Neuronal stem cell (in vitro differentiated cells): Measurements from ENCODE around the gene ASXL3.

ENCODE experiments used
- DNase-seq: peaks from one replicate; pipeline ENCODE4 v3.0.0-alpha.2; 2013; ENCODE audit warnings: low spot score
- H2AFZ ChIP-seq: one replicate; pipeline ENCODE4 v1.6.1; 2013; ENCODE audit warnings: mild to moderate bottlenecking, low read length, inconsistent platforms
- H2AK5ac ChIP-seq: 2 replicates; pipeline ENCODE4 v1.6.1; 2013; ENCODE audit warnings: low read depth, mild to moderate bottlenecking, inconsistent platforms, low read length, moderate library complexity, mixed read lengths
- H2BK120ac ChIP-seq: 2 replicates; pipeline ENCODE4 v1.6.1; 2013; ENCODE audit warnings: low read depth, mild to moderate bottlenecking, inconsistent platforms, low read length, moderate library complexity, mixed read lengths
- H2BK12ac ChIP-seq: one replicate; pipeline ENCODE4 v1.6.1; 2013; ENCODE audit warnings: low read length, inconsistent platforms
- H2BK15ac ChIP-seq: 2 replicates; pipeline ENCODE4 v1.6.1; 2013; ENCODE audit warnings: mild to moderate bottlenecking, low read length, inconsistent platforms, mixed read lengths
- H2BK5ac ChIP-seq: one replicate; pipeline ENCODE4 v1.6.1; 2013; ENCODE audit warnings: inconsistent platforms, mild to moderate bottlenecking, low read length, moderate library complexity
- H3K14ac ChIP-seq: one replicate; pipeline ENCODE4 v1.6.1; 2013; ENCODE audit warnings: low read length, inconsistent platforms
- H3K18ac ChIP-seq: 2 replicates; pipeline ENCODE4 v1.6.1; 2013; ENCODE audit warnings: low read length, inconsistent platforms
- H3K23ac ChIP-seq: 2 replicates; pipeline ENCODE4 v1.6.1; 2013; ENCODE audit warnings: low read depth, mild to moderate bottlenecking, mixed read lengths, low read length, inconsistent platforms; ENCODE audit not compliant: poor library complexity
- H3K27ac ChIP-seq: replicated peaks from 3 replicates; pipeline ENCODE4 v1.5.1; 2013; ENCODE audit warnings: low read length, inconsistent platforms
- H3K27me3 ChIP-seq, 3 experiments: 2 replicates each; pipeline ENCODE4 v1.6.1; 2013; ENCODE audit warnings: low read length in 3 of 3, mild to moderate bottlenecking in 2 of 3, inconsistent platforms in 1 of 3, low read depth in 1 of 3, mixed read lengths in 1 of 3, moderate library complexity in 1 of 3; ENCODE audit not compliant: control insufficient read depth in 3 of 3, insufficient read depth in 3 of 3
- H3K36me3 ChIP-seq, 2 donors: replicated peaks in 1 of 2; 2 replicates each; pipeline ENCODE4 v1.6.1; 2013; ENCODE audit warnings: low read length in 2 of 2; ENCODE audit not compliant: control insufficient read depth in 2 of 2, insufficient read depth in 2 of 2
- H3K4ac ChIP-seq: 2 replicates; pipeline ENCODE4 v1.6.1; 2013; ENCODE audit warnings: inconsistent platforms, mild to moderate bottlenecking, low read length, moderate library complexity
- H3K4me1 ChIP-seq, 2 donors: 1 replicate in 1 of 2; 2 replicates in 1 of 2; pipeline ENCODE4 v1.6.1; 2013; ENCODE audit warnings: low read length in 2 of 2, low read depth in 1 of 2; ENCODE audit not compliant: control insufficient read depth in 2 of 2, insufficient read depth in 1 of 2
- H3K4me2 ChIP-seq: one replicate; pipeline ENCODE4 v1.6.1; 2013; ENCODE audit warnings: mild to moderate bottlenecking, low read length, inconsistent platforms; ENCODE audit not compliant: insufficient read depth, poor library complexity, severe bottlenecking
- H3K4me3 ChIP-seq, 2 donors: 2 replicates each; pipeline ENCODE4 v1.5.1; 2013; ENCODE audit warnings: low read length in 2 of 2, mild to moderate bottlenecking in 2 of 2, inconsistent platforms in 1 of 2, moderate library complexity in 1 of 2
- H3K79me1 ChIP-seq: one replicate; pipeline ENCODE4 v1.6.1; 2013; ENCODE audit warnings: low read depth, mild to moderate bottlenecking, inconsistent platforms, low read length, moderate library complexity
- H3K9ac ChIP-seq: one replicate; pipeline ENCODE4 v1.6.1; 2013; ENCODE audit warnings: mild to moderate bottlenecking, low read depth, low read length, inconsistent platforms; ENCODE audit not compliant: poor library complexity
- H3K9me3 ChIP-seq, 2 donors: replicated peaks in 1 of 2; 2 replicates each; pipeline versions ENCODE3 to v1.6.1; 2013; ENCODE audit warnings: low read length in 2 of 2, mild to moderate bottlenecking in 2 of 2, inconsistent platforms in 1 of 2, low read depth in 1 of 2, mixed read lengths in 1 of 2, moderate library complexity in 1 of 2; ENCODE audit not compliant: control insufficient read depth in 2 of 2, insufficient read depth in 1 of 2
- H4K8ac ChIP-seq: one replicate; pipeline ENCODE4 v1.6.1; 2013; ENCODE audit warnings: low read depth, mild to moderate bottlenecking, inconsistent platforms, low read length, moderate library complexity
- H4K91ac ChIP-seq: one replicate; pipeline ENCODE4 v1.6.1; 2013; ENCODE audit warnings: low read length, low read depth, mild to moderate bottlenecking, inconsistent platforms; ENCODE audit not compliant: poor library complexity
- WGBS, 2 donors: extraction: QIAGEN DNeasy Blood & Tissue Kit; methylation state at CpG; one replicate each; pipeline ENCODE4 v1.1.7; 2013; ENCODE audit warnings: missing lambda C conversion rate in 2 of 2, mixed read lengths in 1 of 2; ENCODE audit not compliant: insufficient read length in 2 of 2, insufficient replicate concordance in 1 of 2; ENCODE audit errors: extremely low coverage in 2 of 2; 5-methylcytosine and 5-hydroxymethylcytosine counted together

Gene ASXL3

DNA sequence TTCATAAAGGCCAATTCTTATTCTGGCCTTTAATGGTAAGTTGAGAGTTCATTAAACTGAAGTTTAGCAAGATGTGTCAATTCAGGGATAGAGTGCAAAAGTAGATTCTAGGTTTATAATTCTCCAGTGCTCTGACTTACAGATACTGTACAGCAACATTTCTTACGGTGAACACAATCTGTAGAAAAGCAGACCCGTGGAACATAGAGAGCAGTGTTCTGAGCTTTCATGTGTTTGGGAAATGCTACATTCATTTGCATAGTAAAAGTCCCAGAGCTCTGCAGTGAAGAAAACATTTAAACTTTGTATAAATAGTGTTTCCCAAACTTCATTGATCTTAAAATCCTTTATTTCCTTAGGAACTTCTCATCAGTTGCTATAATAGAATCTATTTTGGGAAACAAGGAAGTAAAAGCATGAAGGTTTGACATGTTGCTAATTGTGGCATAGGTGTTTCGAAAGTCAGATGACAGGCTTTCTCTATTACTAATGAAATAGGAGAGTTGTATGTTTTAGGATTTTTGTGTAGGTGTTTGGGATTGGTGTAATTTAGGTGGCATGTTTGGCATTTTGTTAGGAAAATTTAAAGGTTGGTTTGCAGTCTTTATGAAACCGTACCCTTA lies 138.2 kb downstream of the ASXL3 start:
- no peak overlapping the region for H3K4ac ChIP-seq
- H3K27me3 ChIP-seq = no peaks in the 10 kb centered on the region
- H3K14ac ChIP-seq = no peak overlapping the region
- no peaks in the 10 kb centered on the region for H3K9me3 ChIP-seq
- H4K91ac ChIP-seq = no peak overlapping the region
- no peak overlapping the region for H3K4me2 ChIP-seq
- no peak overlapping the region for H3K18ac ChIP-seq
- no peak overlapping the region for H3K23ac ChIP-seq
- H3K36me3 ChIP-seq = peaks cover 0 to 6% of the 10 kb centered on the region in 2 donors
- no peak for DNase-seq
- H2AFZ ChIP-seq = no peak overlapping the region
- no peak overlapping the region for H4K8ac ChIP-seq
- no peak overlapping the region for H3K27ac ChIP-seq
- no peaks in the 10 kb centered on the region for H3K79me1 ChIP-seq
- WGBS, 2 donors = no CpG with 5 or more reads among the region's 4 CpGs
- no peak overlapping the region for H2BK5ac ChIP-seq
- H2BK15ac ChIP-seq = no peak overlapping the region
- H3K4me1 ChIP-seq = no peaks in the 10 kb centered on the region
- H2BK12ac ChIP-seq = no peak overlapping the region
- H2AK5ac ChIP-seq = no peak overlapping the region
- H2BK120ac ChIP-seq = no peak overlapping the region
- no peak overlapping the region for H3K4me3 ChIP-seq
- H3K9ac ChIP-seq = no peak overlapping the region

DNA sequence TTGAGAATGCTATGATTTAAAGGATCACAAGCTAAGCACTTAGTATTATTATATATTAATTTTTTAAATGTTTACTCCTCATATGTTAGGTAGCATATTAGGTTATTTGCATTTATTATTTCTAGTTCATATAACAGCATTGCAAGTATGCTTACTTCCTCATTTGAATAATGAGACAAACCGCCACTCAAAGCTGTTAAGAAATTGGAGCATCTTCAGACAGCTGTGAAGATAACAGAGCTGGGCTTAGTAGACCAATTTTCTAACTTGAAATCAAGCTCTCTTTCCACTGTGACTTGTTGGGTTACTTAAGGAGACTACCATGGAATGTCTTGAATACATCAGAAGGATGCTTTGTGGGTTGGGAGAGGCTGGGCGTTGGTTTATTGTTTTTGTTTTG lies 139.3 kb downstream of the ASXL3 start:
- Histone ChIP-seq H2AK5ac (no peak overlapping the region), H3K79me1 (no peaks in the 10 kb centered on the region), H2BK120ac (no peak overlapping the region), H3K27ac (no peak overlapping the region), H3K4me2 (no peak overlapping the region), H3K4me1 (no peaks in the 10 kb centered on the region), H3K23ac (no peak overlapping the region), H2BK15ac (no peak overlapping the region), H3K27me3 (no peaks in the 10 kb centered on the region), H3K9ac (no peak overlapping the region), H4K91ac (no peak overlapping the region), H3K4me3 (no peak overlapping the region), H3K9me3 (peaks cover 0 to 3% of the 10 kb centered on the region in 2 donors), H3K4ac (no peak overlapping the region), H3K18ac (no peak overlapping the region), H3K14ac (no peak overlapping the region), H2BK12ac (no peak overlapping the region), H2AFZ (no peak overlapping the region), H4K8ac (no peak overlapping the region), H3K36me3 (peaks cover 0 to 6% of the 10 kb centered on the region in 2 donors), H2BK5ac (no peak overlapping the region)
- DNase-seq = no peak
- 100% methylated on average over 1 of the region's 2 CpGs; no CpG with 5 or more reads in 1 of the 2 donors for WGBS, 2 donors

DNA sequence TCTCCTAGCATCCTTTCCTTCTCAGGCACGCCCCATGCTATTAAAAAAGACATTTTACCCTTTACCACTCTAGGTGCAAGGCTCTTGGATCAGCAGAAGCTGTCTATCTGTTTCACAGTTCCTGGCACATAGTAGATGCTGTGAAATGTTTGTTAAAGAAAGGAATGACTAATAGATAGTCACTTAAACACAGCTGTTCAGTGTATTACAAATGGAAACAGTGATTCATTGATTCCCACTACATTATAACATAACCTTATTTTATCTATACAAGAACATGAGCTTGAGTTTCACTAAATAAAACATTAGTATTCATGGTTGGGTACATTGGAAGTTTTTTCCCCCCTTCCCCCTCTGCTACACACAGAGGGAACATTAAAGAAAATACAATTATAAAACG lies 142.1 kb downstream of the ASXL3 start:
- Histone ChIP-seq H3K4me3 (no peak overlapping the region), H3K4me2 (no peak overlapping the region), H3K36me3 (no peaks in the 10 kb centered on the region), H2AFZ (no peak overlapping the region), H3K23ac (no peak overlapping the region), H3K9me3 (peaks cover 0 to 10% of the 10 kb centered on the region in 2 donors), H2BK12ac (no peak overlapping the region), H3K79me1 (no peaks in the 10 kb centered on the region), H3K4ac (no peak overlapping the region), H3K27ac (no peak overlapping the region), H4K91ac (no peak overlapping the region), H3K4me1 (no peaks in the 10 kb centered on the region), H4K8ac (no peak overlapping the region), H3K18ac (no peak overlapping the region), H2BK15ac (no peak overlapping the region), H2AK5ac (no peak overlapping the region), H3K9ac (no peak overlapping the region), H3K27me3 (no peaks in the 10 kb centered on the region), H3K14ac (no peak overlapping the region), H2BK120ac (no peak overlapping the region), H2BK5ac (no peak overlapping the region)
- no CpG with 5 or more reads among the region's 2 CpGs for WGBS, 2 donors
- no peak for DNase-seq

DNA sequence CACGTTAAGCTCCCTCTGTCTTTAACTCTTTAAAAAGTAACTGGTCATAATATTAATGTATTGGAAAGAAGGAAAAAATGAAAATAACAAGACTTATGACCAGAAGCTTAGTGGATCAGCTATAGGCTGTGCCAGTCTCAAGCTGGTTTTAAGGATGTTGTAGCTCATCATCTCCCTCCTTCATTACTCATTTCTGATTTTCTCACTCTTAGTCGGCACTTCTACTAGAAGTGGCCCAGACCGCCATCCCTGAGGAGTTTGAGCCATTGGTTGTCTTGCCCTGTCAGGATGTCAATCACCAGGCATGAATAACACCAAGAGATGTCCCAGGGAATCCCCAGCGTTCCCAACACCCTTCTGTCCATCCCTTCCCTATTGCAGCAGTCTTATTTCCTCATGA lies 151.5 kb downstream of the ASXL3 start:
- no peak overlapping the region for H2AFZ ChIP-seq
- no peak overlapping the region for H2AK5ac ChIP-seq
- no peak overlapping the region for H4K8ac ChIP-seq
- no peak overlapping the region for H2BK15ac ChIP-seq
- H3K4me3 ChIP-seq = no peak overlapping the region
- no peak overlapping the region for H3K4me2 ChIP-seq
- H2BK12ac ChIP-seq = no peak overlapping the region
- no peaks in the 10 kb centered on the region for H3K27me3 ChIP-seq
- no peak overlapping the region for H3K23ac ChIP-seq
- H2BK5ac ChIP-seq = no peak overlapping the region
- H3K14ac ChIP-seq = no peak overlapping the region
- DNase-seq = no peak
- no CpG with 5 or more reads among the region's 4 CpGs for WGBS, 2 donors
- no peak overlapping the region for H3K9ac ChIP-seq
- H2BK120ac ChIP-seq = no peak overlapping the region
- peaks cover 0 to 3% of the 10 kb centered on the region in 2 donors for H3K4me1 ChIP-seq
- no peaks in the 10 kb centered on the region for H3K9me3 ChIP-seq
- no peak overlapping the region for H3K18ac ChIP-seq
- H3K79me1 ChIP-seq = no peaks in the 10 kb centered on the region
- H3K36me3 ChIP-seq = peaks cover 0 to 27% of the 10 kb centered on the region in 2 donors
- no peak overlapping the region for H4K91ac ChIP-seq
- H3K4ac ChIP-seq = no peak overlapping the region
- H3K27ac ChIP-seq = no peak overlapping the region
